Gastroesophageal sphincter (tissue), 4 donors: ENCODE measurements around the gene GABRD. TPM values are rescaled to one million over a fixed set of nuclear protein-coding genes. Genes with fewer than 3 reads are reported as not detected.

ENCODE experiments used
- ATAC-seq: fragments of 150-250 bp; one replicate; pipeline ENCODE4 v1.9.1; 2016; ENCODE audit warnings: mild to moderate bottlenecking, moderate library complexity
- H3K27ac ChIP-seq, 4 donors: fragments of 200-600 bp; sonication (generic) in 3 of 4; 1 replicate in 3 of 4; 2 replicates in 1 of 4; pipeline ENCODE4 v1.5.1; 2016 to 2019
- H3K27me3 ChIP-seq: fragments of 200-600 bp; sonication (generic); one replicate; pipeline ENCODE4 v1.5.1; 2019
- H3K36me3 ChIP-seq, 2 donors: fragments of 200-600 bp; sonication (generic); one replicate each; pipeline ENCODE4 v1.5.1; 2019; ENCODE audit warnings: control low read depth in 1 of 2
- H3K4me1 ChIP-seq, 3 donors: fragments of 200-600 bp; sonication (generic); 1 replicate in 2 of 3; 2 replicates in 1 of 3; pipeline ENCODE4 v1.5.1; 2016 to 2019; ENCODE audit warnings: control low read depth in 2 of 3
- H3K4me3 ChIP-seq, 2 donors: fragments of 200-600 bp; sonication (generic); one replicate each; pipeline ENCODE4 v1.5.1; 2019; ENCODE audit warnings: mild to moderate bottlenecking in 1 of 2, moderate library complexity in 1 of 2
- H3K9me3 ChIP-seq, 3 donors: fragments of 200-600 bp; sonication (generic); one replicate each; pipeline ENCODE4 v1.5.1; 2017 to 2019; ENCODE audit warnings: control low read depth in 2 of 3
- EP300 ChIP-seq: sonication (generic); formaldehyde crosslinking; IDR thresholded peaks from one replicate; pipeline ENCODE4 v1.6.1; 2017; ENCODE audit warnings: antibody characterized with exemption, mild to moderate bottlenecking
- POLR2A ChIP-seq, 2 donors: fragments of 450-650 bp; IDR thresholded peaks; one replicate each; pipeline ENCODE4 v1.6.1; 2017; ENCODE audit warnings: antibody characterized with exemption in 2 of 2, mild to moderate bottlenecking in 2 of 2, moderate library complexity in 1 of 2
- POLR2AphosphoS5 ChIP-seq: sonication (generic); formaldehyde crosslinking; IDR thresholded peaks from one replicate; pipeline ENCODE4 v1.6.1; 2017; ENCODE audit warnings: antibody characterized with exemption
- WGBS, 2 donors: methylation state at CpG; one replicate each; pipeline ENCODE4 v1.1.5; 2018; ENCODE audit warnings: low coverage in 1 of 2; 5-methylcytosine and 5-hydroxymethylcytosine counted together
- total RNA-seq, 4 donors: library from RNA; depleted of rRNA; stranded (reverse); fragments of >200 nt; gene quantifications; one replicate each; pipeline ENCODE4 v1.1.0, GENCODE V29; 2016
- TF ChIP-seq, protein P1 (sequence below), 4 experiments: fragments of 200-600 bp in 2 of 4; fragments of 450-650 bp in 2 of 4; sonication (generic) in 1 of 4; IDR thresholded peaks; one replicate each; pipeline ENCODE4 v1.5.1; 2017 to 2019; ENCODE audit warnings: antibody characterized with exemption in 4 of 4, mild to moderate bottlenecking in 2 of 4, moderate library complexity in 2 of 4

The GABRD gene
- total RNA-seq, 4 donors from 2014 or later = 0.73 TPM; not detected in 3

DNA sequence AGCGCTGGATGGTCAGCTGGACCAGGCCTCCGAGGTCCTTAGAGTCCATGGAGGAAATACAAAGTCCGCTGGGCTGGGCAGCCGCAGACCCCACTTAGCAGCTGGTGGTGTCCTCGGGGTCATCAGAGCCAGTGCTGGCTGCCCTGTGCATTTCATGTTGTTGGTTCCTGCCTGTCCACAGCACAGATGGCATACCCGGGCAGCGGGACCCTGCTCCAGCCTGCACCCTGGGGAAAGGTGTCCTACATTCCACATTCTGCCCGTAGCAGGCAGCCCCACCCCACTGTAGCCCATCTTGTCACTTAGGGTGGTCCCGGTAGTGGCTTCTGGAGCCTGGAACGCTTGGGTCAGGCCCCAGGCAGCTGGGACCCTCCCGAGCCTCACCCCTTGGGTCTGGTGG is 50.9 kb downstream of the GABRD start:
- Histone ChIP-seq H3K27me3 (peaks cover 71% of the 10 kb centered on the region), H3K27ac (no peak overlapping the region), H3K4me1 (no peaks in the 10 kb centered on the region), H3K4me3 (no peak overlapping the region), H3K36me3 (no peaks in the 10 kb centered on the region), H3K9me3 (peaks cover 0 to 12% (median 0%) of the 10 kb centered on the region in 3 donors)
- TF ChIP-seq, protein P1, sequence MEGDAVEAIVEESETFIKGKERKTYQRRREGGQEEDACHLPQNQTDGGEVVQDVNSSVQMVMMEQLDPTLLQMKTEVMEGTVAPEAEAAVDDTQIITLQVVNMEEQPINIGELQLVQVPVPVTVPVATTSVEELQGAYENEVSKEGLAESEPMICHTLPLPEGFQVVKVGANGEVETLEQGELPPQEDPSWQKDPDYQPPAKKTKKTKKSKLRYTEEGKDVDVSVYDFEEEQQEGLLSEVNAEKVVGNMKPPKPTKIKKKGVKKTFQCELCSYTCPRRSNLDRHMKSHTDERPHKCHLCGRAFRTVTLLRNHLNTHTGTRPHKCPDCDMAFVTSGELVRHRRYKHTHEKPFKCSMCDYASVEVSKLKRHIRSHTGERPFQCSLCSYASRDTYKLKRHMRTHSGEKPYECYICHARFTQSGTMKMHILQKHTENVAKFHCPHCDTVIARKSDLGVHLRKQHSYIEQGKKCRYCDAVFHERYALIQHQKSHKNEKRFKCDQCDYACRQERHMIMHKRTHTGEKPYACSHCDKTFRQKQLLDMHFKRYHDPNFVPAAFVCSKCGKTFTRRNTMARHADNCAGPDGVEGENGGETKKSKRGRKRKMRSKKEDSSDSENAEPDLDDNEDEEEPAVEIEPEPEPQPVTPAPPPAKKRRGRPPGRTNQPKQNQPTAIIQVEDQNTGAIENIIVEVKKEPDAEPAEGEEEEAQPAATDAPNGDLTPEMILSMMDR (IDR thresholded peaks at IDR 0.05) = no peak
- no peak for TF ChIP-seq POLR2A (IDR thresholded peaks at IDR 0.05)
- TF ChIP-seq EP300 = no peak
- TF ChIP-seq POLR2AphosphoS5 = no peak
- ATAC-seq = no peak
- 100% methylated on average over 1 of the region's 11 CpGs; no CpG with 5 or more reads in 1 of the 2 donors for WGBS, 2 donors

DNA sequence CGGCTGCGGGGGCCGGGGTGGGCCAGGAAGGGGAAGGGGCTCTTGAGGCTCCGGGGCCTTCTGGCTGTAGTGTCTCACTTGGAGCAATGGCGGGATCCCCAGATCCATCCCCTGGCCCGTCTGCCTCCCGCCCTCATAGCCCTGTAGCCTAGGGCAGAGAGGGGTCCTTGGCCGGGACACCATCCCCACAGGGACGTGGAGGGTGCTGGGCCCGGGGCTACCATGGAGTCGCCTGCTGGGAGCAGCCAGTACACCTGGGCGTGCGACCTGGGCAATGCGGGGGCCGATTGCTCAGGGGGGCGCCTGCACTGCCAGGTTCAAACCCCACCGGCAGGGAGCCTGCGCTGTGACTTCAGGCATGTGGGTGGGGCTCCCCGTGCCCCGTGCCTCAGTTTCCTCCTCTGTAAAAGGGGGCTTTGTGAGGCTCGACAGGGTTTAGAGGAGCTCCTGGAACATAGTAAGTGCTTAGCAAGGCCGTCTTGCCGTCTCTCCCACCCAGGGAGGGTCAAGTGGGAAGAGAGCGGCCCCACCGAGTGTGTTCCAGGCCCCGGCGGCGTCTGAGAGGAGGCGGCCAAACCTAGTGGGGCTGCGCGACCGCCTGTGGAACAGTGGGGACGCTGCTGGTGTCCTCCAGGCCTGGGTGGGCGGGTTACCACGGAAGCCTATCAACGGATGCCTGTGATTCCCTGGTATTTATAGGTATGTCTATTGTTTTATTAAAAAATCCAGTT is 51.8 kb downstream of the GABRD start:
- no peak overlapping the region for H3K4me3 ChIP-seq
- TF ChIP-seq POLR2AphosphoS5 (no peak), EP300 (no peak), POLR2A (IDR thresholded peaks at IDR 0.05) (no peak)
- TF ChIP-seq, protein P1 (IDR thresholded peaks at IDR 0.05) = no peak
- H3K27ac ChIP-seq = no peak overlapping the region
- H3K9me3 ChIP-seq = peaks cover 0 to 4% (median 0%) of the 10 kb centered on the region in 3 donors
- ATAC-seq = no peak
- 66 to 83% methylated on average over 8 of the region's 36 CpGs for WGBS, 2 donors
- H3K27me3 ChIP-seq = peaks cover 80% of the 10 kb centered on the region
- H3K36me3 ChIP-seq = no peaks in the 10 kb centered on the region
- no peaks in the 10 kb centered on the region for H3K4me1 ChIP-seq

GRCh38 chr1:2072109-2072806 is 53.1 kb downstream of the GABRD start:
- Histone ChIP-seq H3K36me3 (no peaks in the 10 kb centered on the region), H3K27ac (no peak overlapping the region), H3K4me3 (no peak overlapping the region), H3K9me3 (peaks cover 0 to 12% (median 0%) of the 10 kb centered on the region in 3 donors), H3K4me1 (no peaks in the 10 kb centered on the region), H3K27me3 (peaks cover 92% of the 10 kb centered on the region)
- WGBS, 2 donors = 65% methylated on average over 6 of the region's 25 CpGs; no CpG with 5 or more reads in 1 of the 2 donors
- no peak for ATAC-seq
- TF ChIP-seq, protein P1 (IDR thresholded peaks at IDR 0.05) = no peak
- no peak for TF ChIP-seq POLR2AphosphoS5
- TF ChIP-seq EP300 = no peak
- TF ChIP-seq POLR2A (IDR thresholded peaks at IDR 0.05) = no peak

GRCh38 chr1:2072891-2073290 is 53.7 kb downstream of the GABRD start:
- no peak for ATAC-seq
- WGBS, 2 donors = no CpG with 5 or more reads among the region's 14 CpGs
- Histone ChIP-seq H3K4me3 (no peak overlapping the region), H3K9me3 (peaks cover 0 to 19% (median 0%) of the 10 kb centered on the region in 3 donors), H3K27ac (no peak overlapping the region), H3K36me3 (no peaks in the 10 kb centered on the region), H3K27me3 (peaks cover 91% of the 10 kb centered on the region), H3K4me1 (no peaks in the 10 kb centered on the region)
- TF ChIP-seq POLR2A (IDR thresholded peaks at IDR 0.05) = no peak
- TF ChIP-seq, protein P1 (IDR thresholded peaks at IDR 0.05) = no peak
- TF ChIP-seq POLR2AphosphoS5 = no peak
- TF ChIP-seq EP300 = no peak
